SKM-1 treated with dmso at 0.1 percent for 144 hours (cell line): Measurements from ENCODE around the gene AKR1B1.

Experiments
- DNase-seq: peaks from one replicate; lab custom pipeline; 2025; ENCODE audit not compliant: unreplicated experiment; lab: John Stamatoyannopoulos, UW

The AKR1B1 gene

DNA sequence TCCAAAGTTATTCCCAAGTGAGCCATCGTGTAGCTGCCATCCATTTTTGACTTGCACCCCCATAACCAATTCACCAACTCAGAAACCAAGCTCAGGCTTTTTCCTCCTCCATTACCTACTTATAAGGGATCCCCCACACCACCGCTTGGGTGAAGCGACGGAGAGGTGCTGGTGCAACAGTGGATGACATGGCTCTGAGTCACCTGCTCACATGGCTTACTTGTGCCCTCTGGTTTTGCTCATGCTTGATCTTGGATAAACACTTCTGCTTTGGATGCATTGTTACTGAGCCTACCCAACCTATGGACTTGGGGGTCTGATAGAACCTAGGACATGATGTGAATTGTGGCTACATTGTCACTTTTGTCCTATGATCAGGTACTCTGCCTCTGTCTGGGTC lies 12.0 kb upstream of the AKR1B1 start:
- no peak for DNase-seq

DNA sequence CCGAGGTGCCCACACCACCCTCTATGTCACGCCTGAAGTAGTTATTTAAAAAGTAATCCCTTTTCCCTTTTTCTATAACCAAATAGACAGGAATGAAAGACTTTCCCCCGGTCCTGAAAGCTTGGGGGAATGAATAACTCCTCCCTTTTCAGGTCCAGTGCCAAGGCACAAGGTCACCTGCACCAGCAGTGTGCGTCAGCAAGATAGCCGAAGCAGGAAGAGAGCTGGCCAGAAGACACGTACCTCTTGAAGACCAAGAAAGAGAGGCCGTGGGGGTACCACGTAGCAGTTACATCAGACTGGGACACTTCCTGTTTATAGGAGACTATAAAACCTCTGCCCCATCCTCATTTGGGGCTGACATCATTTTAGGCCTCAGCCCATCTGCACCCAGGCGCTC lies 10.7 kb upstream of the AKR1B1 start:
- DNase-seq, result no peak

DNA sequence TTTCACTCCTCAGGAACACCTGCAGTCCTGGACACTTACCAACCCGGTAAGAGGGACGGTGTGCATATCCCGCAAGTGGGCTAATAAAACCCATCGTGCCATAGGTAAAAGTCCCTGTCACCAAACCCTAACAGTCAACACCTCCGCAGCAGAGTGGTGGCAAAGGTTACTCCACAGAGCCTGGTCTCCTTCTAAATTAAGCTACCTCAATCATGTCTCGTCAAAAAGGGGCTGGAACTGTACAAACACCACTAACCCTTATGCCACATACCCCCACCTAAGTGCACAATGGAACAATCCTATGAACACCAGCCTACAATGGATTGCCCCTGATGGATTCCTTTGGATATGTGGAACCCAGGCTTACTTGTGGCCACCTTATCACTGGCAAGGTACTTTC lies 9.6 kb upstream of the AKR1B1 start:
- no peak for DNase-seq

DNA sequence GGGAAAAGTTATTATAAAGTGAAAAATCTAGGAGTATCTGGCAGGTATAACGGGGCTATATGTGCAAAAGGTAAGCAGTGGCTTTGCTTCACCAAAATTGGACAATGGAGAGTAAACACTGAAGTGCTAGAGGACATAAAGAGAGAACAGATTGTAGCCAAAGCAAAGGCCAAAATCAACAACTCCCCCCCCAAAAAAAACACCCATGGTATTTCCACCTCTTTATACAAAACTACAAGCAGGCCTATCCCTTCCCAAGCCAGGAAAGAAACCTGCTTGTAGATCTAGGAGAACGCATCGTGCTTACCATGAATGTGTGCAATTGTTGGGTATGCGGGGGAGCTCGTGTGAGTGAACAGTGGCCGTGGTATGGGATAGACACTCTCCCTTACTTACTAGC lies 9.2 kb upstream of the AKR1B1 start:
- no peak for DNase-seq

DNA sequence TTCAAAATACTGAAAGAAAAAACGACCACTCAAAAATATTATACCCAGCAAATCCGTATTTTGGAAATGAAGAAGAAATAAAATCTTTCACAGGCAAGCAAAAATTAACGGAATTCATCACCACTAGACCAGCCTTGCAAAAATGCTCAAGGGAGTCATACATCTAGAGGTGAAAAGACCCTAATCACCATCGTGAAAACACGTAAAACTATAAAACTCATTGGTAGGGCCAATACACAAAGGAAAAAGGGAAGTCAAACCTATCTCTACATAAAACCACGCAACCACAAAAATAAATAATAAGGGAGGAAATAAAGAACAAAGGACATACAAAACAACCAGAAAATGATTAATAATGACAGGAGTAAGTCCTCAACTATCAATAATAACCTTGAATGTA lies 6.6 kb upstream of the AKR1B1 start:
- DNase-seq, result no peak

DNA sequence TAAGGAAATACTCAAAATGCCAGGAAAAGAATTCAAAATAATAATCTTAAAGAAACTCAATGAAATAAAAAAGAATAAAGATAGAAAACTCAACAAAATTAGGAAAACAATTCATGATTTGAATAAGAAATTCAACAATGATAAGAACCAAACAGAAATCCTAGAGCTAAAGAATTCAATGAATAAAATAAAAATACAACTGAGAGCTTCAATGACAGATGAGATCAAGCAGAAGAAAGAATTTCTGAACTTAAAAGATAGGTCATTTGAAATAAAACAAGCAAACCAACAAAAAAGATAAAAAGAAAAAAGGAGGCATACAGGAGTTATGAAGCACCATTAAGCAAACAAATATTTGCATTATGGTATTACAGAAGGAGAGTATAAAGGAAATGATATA lies 5.6 kb upstream of the AKR1B1 start:
- no peak for DNase-seq

DNA sequence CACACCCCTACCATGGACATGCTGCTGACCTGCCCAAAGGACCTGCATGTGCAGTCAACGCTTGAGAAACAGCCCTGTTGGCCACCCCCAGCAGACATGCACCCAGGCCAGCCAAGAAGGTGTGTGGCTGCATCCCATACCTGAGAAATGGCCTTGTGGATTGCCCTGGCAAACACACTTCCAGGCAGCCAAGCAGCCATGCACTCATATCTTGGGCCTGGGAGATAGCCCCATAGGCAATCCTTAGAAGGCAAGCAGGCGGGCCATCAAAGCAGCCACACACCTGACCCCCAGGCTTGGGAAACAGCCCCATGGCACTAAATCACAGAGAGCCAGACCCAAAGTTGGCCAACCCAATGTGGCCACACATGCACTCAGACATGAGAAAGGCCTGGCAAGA lies 4.9 kb upstream of the AKR1B1 start:
- DNase-seq, result no peak

DNA sequence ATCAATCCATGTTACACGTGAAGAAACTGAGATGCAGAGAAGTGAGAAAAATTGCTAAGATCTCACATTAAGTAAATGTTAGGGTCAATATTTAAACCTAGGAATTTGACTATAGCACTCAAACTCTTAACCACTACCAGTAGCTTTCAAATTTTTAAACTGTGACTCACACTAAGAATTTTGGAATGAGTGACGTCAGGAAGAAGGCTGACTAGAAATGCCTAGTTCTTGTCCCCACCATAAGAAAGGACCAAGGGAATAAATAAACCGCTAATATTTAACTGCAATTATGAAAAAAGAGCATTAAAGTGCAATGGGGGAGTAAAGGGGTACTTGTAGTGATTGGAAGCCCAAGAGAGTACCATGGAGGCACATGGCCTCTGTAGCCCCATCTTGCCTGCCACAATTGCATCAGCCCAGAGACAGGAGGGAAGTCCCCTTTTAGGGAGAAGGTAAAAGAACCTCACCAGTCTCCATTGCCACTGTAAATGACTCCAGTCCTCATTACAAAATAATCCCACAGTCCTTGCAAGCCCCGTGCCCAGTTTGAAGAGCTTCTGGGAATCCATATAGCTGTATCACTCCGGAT lies 3.5 kb upstream of the AKR1B1 start:
- DNase-seq, result no peak

DNA sequence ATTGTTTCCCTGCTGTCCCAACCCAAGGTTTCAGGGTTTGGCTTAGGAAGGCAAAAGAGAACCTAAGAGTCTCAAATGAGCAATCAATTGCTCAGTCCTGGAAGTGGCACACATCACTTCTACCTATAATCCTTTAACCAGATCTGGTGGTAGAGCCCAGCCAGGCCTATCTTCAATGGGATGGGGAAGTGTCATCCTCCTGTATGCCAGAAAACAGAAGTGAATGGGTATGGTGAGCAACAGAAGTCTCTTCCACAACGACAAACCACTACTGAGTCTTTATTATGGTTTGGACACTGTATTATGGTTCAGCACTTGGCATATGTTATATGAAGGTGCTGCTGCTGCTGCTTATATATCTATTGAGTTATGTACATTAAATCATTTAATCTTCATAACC lies 3.0 kb upstream of the AKR1B1 start:
- no peak for DNase-seq

DNA sequence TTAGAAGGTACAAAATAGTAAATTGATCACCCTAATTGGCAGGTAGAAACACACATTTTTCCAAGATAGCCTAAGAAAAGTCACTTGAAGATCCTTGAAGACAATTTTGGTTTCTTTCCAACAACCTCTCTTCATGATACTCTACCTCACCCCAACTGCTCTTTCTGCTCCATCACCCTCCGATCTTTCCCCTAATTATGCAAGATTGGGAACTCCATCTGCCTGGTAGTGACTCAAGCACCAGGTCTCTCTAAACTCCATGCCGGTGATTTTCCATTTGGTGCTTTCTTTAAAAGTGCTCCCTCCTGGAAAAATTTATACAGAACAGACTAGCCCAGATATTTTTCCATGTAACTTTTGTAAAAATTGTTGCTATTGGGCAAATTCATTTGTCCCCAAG lies 1.1 kb upstream of the AKR1B1 start:
- DNase-seq, result no peak

DNA sequence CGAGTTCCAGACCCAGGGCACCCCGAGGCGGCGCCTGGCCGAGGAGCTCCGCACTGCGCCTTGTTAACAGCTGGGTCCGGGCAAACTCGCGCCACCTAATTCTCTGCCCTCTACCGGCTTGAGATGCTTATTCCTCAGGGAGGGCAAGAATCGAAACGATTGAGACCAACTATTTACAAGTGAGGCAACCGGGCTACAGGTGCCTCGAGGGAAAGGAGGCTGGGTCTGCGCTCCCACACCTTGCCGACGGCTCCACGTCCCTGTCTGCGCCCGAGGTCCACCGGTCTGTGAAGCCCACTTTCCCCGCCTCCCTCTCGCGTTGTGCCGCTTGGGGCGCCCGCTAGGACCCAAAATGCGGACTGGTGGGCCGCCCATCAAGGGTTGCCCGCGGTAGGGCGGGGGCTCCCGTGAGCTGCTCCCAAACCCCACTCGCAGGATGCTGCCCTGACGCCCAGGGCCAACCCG lies 527 bp downstream of the AKR1B1 start:
- DNase-seq, result peak; percentile 36

DNA sequence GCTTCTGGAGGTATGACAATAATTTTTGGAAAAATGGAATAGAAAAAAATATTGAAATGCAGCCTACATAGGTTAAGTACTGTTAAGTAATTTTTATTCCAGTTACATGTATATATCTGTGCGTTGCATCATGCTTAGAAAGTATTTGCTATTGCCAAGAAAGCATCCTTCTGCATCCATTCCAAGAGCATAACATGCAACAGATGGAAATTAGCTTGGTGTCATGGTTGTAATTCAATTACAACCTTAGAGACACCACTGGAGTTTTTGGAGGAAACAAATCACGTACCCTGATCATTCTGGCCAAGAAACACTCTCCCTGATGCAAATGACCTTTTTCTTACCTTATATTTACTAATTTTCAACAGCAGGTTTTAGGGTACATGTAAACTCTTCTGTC lies 1.7 kb downstream of the AKR1B1 start:
- DNase-seq, result no peak

DNA sequence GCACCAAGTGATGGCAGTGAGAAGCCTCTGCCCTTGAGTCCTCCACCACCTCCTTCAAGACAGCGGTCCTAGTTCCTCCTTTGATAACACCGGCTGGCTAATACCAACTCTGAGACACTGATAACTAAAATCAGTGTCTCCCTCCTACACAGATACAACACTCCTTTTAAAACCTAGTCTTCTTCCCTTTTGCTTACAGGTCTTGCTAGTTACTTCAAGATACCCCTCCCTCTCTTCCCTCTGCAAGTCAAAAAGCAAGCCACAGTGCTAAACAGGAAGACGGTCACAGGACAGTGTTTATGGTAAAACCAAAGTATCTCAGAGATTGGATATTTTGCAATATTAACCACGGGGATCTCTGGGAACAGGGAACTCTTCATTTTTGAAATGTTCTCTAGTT lies 4.6 kb downstream of the AKR1B1 start:
- DNase-seq, result peak; percentile 46

DNA sequence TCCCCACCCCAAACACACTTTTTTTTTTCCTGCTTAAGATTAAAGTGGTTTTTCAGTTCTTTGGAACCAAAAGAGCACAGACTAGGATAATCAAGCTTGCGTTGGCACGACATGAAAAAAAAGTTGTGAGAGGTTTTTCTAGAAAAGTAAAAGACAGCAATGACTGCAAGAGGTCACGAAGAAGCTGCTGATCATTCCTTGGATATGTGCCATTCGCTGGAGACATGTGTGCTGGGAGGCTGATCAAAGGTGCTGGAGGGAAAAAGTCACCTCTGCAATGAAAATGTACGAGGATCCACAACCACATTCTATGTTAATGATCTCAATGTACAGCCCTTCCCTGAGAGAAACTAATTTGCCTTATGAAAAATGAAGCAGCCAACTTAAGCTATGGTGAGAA lies 5.4 kb downstream of the AKR1B1 start:
- no peak for DNase-seq

DNA sequence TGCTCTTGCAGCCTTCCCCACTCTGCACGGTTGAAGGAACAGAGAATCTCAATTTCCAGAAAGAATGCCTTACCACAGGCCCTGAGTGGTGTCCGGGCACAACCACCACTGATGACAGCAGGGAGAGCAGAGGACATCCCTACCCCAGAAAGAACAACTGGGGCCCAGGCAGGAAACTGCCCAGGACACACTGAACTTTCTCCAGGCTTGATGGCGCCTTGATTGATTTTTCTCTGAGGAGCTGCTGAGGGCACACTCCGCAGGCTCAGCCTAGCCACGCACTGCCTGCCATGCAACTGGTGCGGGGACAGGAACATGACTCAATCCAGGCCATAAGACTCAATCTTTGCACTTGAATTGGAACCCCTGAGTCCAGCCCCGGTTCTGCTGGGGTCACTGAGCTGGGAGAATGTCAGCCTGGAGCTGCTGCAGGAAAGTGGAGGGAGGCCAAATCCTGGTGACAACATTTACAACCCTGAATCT lies 5.9 kb downstream of the AKR1B1 start:
- no peak for DNase-seq

DNA sequence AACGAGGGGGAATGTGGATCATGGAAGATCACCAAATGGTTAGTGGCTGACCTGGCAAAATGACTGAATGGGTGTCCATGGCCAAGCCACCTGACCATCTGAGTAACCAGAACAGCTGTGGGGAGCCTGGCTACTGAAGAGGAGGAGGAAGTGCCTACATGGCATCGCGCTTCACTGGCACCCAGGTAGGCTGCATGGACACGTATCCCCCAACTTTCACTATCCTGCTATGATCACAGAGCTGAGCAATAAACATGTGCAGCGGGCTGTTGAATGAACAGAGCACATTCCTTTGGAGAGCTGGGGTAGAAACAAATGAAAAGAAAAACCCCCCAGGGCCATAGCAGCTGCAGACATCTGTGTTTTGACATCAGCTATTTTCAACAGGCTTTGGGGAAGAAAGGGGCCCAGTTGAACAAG lies 6.5 kb downstream of the AKR1B1 start:
- DNase-seq, result no peak

DNA sequence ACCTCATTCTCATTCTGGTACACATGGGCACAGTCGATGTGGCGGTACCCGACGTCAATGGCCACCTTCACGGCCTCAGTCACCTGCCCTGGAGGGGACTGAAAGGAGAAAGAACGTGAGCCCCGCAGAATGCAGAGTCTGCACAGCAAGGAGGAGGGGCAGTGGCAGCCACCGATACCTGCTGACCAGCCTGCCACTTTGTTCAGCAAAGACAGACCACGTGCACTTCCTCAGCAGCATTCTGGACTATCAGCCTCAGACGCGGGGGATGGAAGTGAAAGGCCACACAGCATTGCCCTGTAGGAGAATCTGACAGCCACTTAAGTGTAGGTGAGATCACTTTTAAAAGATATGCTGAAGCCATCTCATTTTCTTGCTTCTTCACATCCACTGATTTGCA lies 7.2 kb downstream of the AKR1B1 start:
- DNase-seq, result no peak

DNA sequence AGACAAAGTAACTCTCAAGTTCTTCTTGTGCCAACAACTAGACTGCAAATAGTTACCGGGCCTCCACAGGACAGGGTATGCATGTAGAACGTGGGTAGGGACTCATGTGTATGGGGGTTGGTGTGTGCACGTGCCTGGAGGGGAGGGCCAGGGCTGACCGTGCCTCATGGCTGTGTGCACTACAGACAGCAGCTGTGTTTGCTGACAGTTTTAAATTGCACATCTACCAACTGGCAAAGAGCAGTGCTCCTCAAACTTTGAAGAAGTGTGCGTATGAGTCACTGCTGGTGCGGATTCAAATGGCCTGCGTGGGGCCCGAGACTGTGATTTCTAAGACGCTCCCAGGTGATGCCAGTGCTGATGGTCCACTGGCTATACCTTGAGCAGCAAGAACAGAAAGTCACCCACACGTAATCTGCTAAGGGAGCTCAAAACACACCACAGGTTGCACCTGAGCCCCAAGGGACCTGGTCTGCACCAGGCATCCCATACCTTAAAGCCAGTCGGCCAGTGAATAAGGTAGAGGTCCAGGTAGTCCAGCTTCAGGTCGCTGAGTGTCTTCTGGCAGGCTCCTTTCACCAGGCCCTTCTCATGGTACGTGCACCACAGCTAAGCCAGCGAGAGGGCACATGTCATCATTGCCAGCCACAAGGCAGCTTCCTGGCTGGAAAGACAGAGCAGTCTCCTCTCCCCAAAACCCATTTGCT lies 8.5 kb downstream of the AKR1B1 start:
- no peak for DNase-seq

DNA sequence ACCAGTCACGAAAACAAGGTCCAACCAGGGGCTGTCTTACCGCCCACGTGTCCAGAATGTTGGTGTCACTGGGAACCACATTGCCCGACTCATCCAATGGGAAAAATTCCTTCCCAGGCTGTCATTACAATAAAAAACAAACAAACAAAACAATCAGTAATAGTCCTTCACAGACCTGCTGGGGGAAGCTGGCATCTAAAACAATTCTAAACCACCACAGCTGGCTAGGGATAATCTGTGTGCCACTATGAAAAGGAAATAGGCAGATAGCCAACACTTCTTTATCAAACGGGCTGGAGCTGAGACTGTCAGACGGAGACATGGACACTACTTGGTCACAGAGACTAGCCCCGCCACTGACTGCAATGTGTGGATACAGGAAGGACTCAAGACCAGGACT lies 9.2 kb downstream of the AKR1B1 start:
- no peak for DNase-seq

DNA sequence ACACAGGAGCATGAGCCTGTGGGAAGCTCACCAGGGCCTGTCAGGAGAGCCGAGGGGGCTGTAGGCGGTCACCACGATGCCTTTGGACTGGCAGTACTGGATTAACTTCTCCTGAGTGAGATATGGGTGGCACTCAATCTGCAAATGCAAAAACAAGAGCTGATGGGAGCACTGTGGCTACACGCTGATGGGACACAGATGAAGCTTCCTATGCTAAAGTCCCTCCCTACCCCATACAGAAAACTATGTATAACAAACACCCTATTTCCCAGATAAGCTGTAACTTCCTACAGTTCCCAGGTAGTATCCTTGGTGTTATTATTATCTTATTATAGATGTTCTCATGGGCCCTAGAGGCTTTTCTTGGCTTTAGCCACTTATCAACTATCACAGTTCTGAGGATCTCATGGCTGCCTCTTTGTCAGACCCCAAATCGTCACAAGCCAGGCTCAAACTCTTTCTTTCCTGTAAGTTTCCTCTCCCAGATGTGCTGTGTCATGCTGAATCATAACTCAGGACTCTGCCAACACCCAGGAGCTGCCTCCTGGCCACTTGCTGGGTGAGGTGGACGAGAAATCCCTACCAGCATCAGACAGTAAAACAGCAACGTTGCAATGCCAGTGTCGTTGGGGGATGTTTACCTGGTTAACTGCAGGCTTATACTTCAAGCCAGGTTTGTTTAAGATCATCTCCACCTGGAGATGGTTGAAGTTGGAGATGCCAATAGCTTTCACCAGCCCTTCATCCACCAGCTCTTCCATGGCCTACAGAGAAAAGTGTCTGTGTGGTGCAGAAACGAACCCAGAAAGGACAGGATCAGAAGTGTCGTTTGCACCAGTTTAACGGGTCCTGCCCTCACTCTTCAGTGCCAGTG lies 10.3 kb downstream of the AKR1B1 start:
- DNase-seq, result no peak

DNA sequence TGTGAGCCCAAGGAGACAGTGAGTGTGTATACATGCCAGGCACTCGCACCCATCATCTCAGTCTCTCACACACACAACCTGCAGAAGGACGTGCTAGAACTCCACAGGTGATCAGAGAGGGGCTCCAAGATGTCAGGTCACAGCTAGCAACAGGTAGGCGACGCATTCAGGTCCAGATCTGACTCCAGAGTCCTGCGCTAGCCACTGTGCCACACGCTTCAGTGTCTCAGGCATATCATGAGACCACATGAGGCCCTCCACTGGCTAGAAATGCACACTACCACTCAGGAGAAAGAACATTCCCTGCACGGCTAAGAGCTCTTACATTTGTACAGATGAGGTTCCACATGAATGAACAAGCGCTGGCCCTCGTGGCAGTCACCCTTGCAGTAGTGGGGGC lies 11.5 kb downstream of the AKR1B1 start:
- no peak for DNase-seq

DNA sequence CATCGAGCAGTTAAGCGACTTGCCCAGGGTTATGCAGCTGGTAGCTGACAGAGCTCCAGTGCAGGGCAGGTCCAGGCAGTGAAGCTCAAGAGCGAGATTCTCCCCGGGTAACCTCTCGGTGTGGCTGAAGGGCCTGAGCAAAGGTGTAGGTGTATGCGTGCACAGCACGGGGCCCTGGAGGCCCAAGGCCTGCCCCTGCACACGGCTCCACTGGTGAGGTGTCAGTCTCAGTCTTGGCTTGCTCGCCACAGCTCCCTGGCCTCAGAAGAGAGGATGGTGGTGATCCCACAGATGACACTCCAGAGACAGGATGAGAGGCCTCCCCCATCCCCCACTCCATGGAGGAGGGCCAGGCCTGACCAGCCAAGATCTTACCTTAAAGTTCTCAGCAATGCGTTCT lies 12.0 kb downstream of the AKR1B1 start:
- no peak for DNase-seq
